Loucy (cell line): ENCODE measurements around the gene SLC9A3.

Experiments
- H2AFZ ChIP-seq: fragments of 200-600 bp; sonication (generic); 2 replicates; pipeline ENCODE4 v1.6.0; 2016; ENCODE audit warnings: antibody characterized with exemption, mild to moderate bottlenecking, low read length, moderate library complexity
- H3F3A ChIP-seq: fragments of 200-600 bp; 2 replicates; pipeline ENCODE4 v1.6.0; 2016; ENCODE audit warnings: antibody characterized with exemption, low read depth, mild to moderate bottlenecking
- H3K27me3 ChIP-seq: fragments of 200-600 bp; sonication (generic); 2 replicates; pipeline ENCODE4 v1.6.1; 2014; ENCODE audit warnings: low read length, mild to moderate bottlenecking; ENCODE audit not compliant: insufficient read depth, poor library complexity, severe bottlenecking
- H3K36me3 ChIP-seq: fragments of 200-600 bp; sonication (generic); 2 replicates; pipeline ENCODE4 v1.6.1; 2016; ENCODE audit warnings: low read length; ENCODE audit not compliant: insufficient read depth
- H3K4me1 ChIP-seq: fragments of 200-600 bp; sonication (generic); 2 replicates; pipeline ENCODE4 v1.5.1; 2014; ENCODE audit warnings: low read length, mild to moderate bottlenecking; ENCODE audit not compliant: insufficient read depth, poor library complexity, severe bottlenecking
- H3K4me2 ChIP-seq: fragments of 200-600 bp; sonication (generic); 2 replicates; pipeline ENCODE4 v1.6.0; 2014; ENCODE audit warnings: antibody characterized with exemption, low read length, low read depth, mild to moderate bottlenecking; ENCODE audit not compliant: poor library complexity, severe bottlenecking
- H3K4me3 ChIP-seq: fragments of 200-600 bp; sonication (generic); 2 replicates; pipeline ENCODE4 v1.5.1; 2014; ENCODE audit warnings: low read length, mild to moderate bottlenecking, mixed read lengths; ENCODE audit not compliant: poor library complexity, severe bottlenecking
- H3K79me2 ChIP-seq: fragments of 200-600 bp; sonication (generic); 2 replicates; pipeline ENCODE4 v1.6.1; 2014; ENCODE audit warnings: low read length; ENCODE audit not compliant: insufficient read depth
- H3K9ac ChIP-seq: fragments of 200-600 bp; sonication (generic); 2 replicates; pipeline ENCODE4 v1.6.0; 2014; ENCODE audit warnings: mild to moderate bottlenecking, low read depth, low read length, moderate library complexity; ENCODE audit not compliant: poor library complexity, severe bottlenecking
- H3K9me2 ChIP-seq: fragments of 200-600 bp; sonication (generic); replicated peaks from 2 replicates; pipeline ENCODE4 v1.6.1; 2016; ENCODE audit warnings: low read depth, low read length, mixed read lengths
- H3K9me3 ChIP-seq: fragments of 200-600 bp; sonication (generic); 2 replicates; pipeline ENCODE4 v1.6.1; 2014; ENCODE audit warnings: mild to moderate bottlenecking, antibody characterized with exemption, low read length, low read depth; ENCODE audit not compliant: insufficient read depth
- H4K20me1 ChIP-seq: fragments of 200-600 bp; sonication (generic); 2 replicates; pipeline ENCODE4 v1.6.0; 2014; ENCODE audit warnings: antibody characterized with exemption, low read length, mild to moderate bottlenecking; ENCODE audit not compliant: insufficient read depth, poor library complexity, severe bottlenecking
- CTCF ChIP-seq: fragments of 200-600 bp; sonication (generic); conservative IDR thresholded peaks from 2 replicates; pipeline ENCODE4 v1.5.1; 2014; ENCODE audit warnings: mild to moderate bottlenecking, antibody characterized with exemption, low read length
- EZH2phosphoT487 ChIP-seq: fragments of 200-600 bp; IDR thresholded peaks from 2 replicates; pipeline ENCODE4 v1.6.1; 2018; ENCODE audit warnings: antibody characterized with exemption, mild to moderate bottlenecking, moderate library complexity, borderline replicate concordance

The SLC9A3 gene

GRCh38 chr5:568809-569208, 44.6 kb upstream of the SLC9A3 start:
- no peak overlapping the region for H3K9ac ChIP-seq
- H3K9me2 ChIP-seq: no peaks in the 10 kb centered on the region
- no peak overlapping the region for H3K4me2 ChIP-seq
- no peaks in the 10 kb centered on the region for H3K79me2 ChIP-seq
- H3F3A ChIP-seq: no peaks in the 10 kb centered on the region
- H3K36me3 ChIP-seq: no peaks in the 10 kb centered on the region
- no peak overlapping the region for H2AFZ ChIP-seq
- H3K27me3 ChIP-seq: no peaks in the 10 kb centered on the region
- H3K9me3 ChIP-seq: no peaks in the 10 kb centered on the region
- no peaks in the 10 kb centered on the region for H4K20me1 ChIP-seq
- no peak overlapping the region for H3K4me3 ChIP-seq
- TF ChIP-seq CTCF: no peak
- TF ChIP-seq EZH2phosphoT487: no peak
- H3K4me1 ChIP-seq: no peaks in the 10 kb centered on the region

- Histone ChIP-seq H3K79me2 (no peaks in the 10 kb centered on the region), H3K4me1 (no peaks in the 10 kb centered on the region), H2AFZ (no peak overlapping the region), H3K4me2 (no peak overlapping the region), H3K9me2 (no peaks in the 10 kb centered on the region), H4K20me1 (no peaks in the 10 kb centered on the region), H3K9me3 (no peaks in the 10 kb centered on the region), H3K4me3 (no peak overlapping the region), H3K27me3 (no peaks in the 10 kb centered on the region), H3K36me3 (no peaks in the 10 kb centered on the region), H3K9ac (no peak overlapping the region), H3F3A (no peaks in the 10 kb centered on the region)
- no peak for TF ChIP-seq EZH2phosphoT487
- TF ChIP-seq CTCF: no peak
These were observed 44.0 kb upstream of the SLC9A3 start for GRCh38 chr5:568061-568781.

GRCh38 chr5:567664-568060, 43.4 kb upstream of the SLC9A3 start:
- Histone ChIP-seq H3K4me3 (no peak overlapping the region), H3K9me3 (no peaks in the 10 kb centered on the region), H3K9ac (no peak overlapping the region), H3F3A (no peaks in the 10 kb centered on the region), H3K27me3 (no peaks in the 10 kb centered on the region), H2AFZ (no peak overlapping the region), H3K4me1 (no peaks in the 10 kb centered on the region), H3K36me3 (no peaks in the 10 kb centered on the region), H3K9me2 (no peaks in the 10 kb centered on the region), H4K20me1 (no peaks in the 10 kb centered on the region), H3K4me2 (no peak overlapping the region), H3K79me2 (no peaks in the 10 kb centered on the region)
- no peak for TF ChIP-seq EZH2phosphoT487
